Measurements from ENCODE around the gene MYL6B.

Gene MYL6B

GRCh38 chr12:56206452-56207166 is 54.2 kb downstream of the MYL6B start:
- peak; percentile 84 for TF ChIP-seq CTCF (IDR thresholded peaks at IDR 0.05)
- no peak for TF ChIP-seq ZFX (IDR thresholded peaks at IDR 0.05; ENCODE audit: borderline replicate concordance)

More at GRCh38 chr12:56206452-56207166, 54.2 kb downstream of the MYL6B start:
- H3K27ac ChIP-seq = 0 out of 2 replicates have a peak overlapping the region, but pooled peaks have one; percentile 19

Measured in 22Rv1 (cell line).